ENCODE measurements around the gene HTR3E. TPM values are rescaled to one million over a fixed set of nuclear protein-coding genes. Genes with fewer than 3 reads are reported as not detected.

Gene HTR3E
- total RNA-seq, 1 experiment from 2014 or later: not detected

- no peaks in the 10 kb centered on the region for H3K27me3 Mint-ChIP-seq (ENCODE audit: low read depth)
- H3K4me3 Mint-ChIP-seq: peak within 1 kb of the TSS; percentile 95
- POLR2A ChIA-PET: interaction anchor here (1.9 kb wide), 1 partner anchor 22 kb away, joined by 11 read pairs; no protein-coding TSS in a partner anchor
Observed at GRCh38 chr3:184154885-184155643, 58.2 kb downstream of the HTR3E start, which contains the start of gene DVL3. TSS of gene DVL3 (plus strand) at chr3:184155377. CDS start at chr3:184155636, 259 bp downstream.

More at GRCh38 chr3:184154885-184155643, 58.2 kb downstream of the HTR3E start, which contains the start of gene DVL3:
- CTCF ChIA-PET: interaction anchor here (0.8 to 1.8 kb wide), 5 partner anchors 10 to 259 kb away, joined by 4 to 12 read pairs (median 4); no protein-coding TSS in a partner anchor
- ATAC-seq: peak; percentile 77
- TF ChIP-seq USF1 (CRISPR knock-in tag; IDR thresholded peaks at IDR 0.05): no peak
- TF ChIP-seq USF2 (CRISPR knock-in tag; IDR thresholded peaks at IDR 0.05): no peak
- peak; percentile 4; the same call in 1 of the 2 replicates for TF ChIP-seq GABPB1 (CRISPR knock-in tag; IDR thresholded peaks at IDR 0.05)
- TF ChIP-seq STAT6 (CRISPR knock-in tag; conservative IDR thresholded peaks at IDR 0.05; ENCODE audit: low read depth): no peak
- 0 out of 2 replicates have a peak, but pooled peaks have one; percentile 40 for TF ChIP-seq E2F5 (CRISPR knock-in tag; IDR thresholded peaks at IDR 0.05)
- peak; percentile 77 for TF ChIP-seq PRDM15 (CRISPR knock-in tag; IDR thresholded peaks at IDR 0.05)
- TF ChIP-seq ARID4B (CRISPR knock-in tag; IDR thresholded peaks at IDR 0.05; ENCODE audit: borderline replicate concordance): 0 out of 2 replicates have a peak, but pooled peaks have one; percentile 11
- peak; percentile 54; the same call in 1 of the 2 replicates for TF ChIP-seq ETV6 (CRISPR knock-in tag; IDR thresholded peaks at IDR 0.05)
- no peak for TF ChIP-seq ZNF263 (CRISPR knock-in tag; IDR thresholded peaks at IDR 0.05; ENCODE audit: low read depth)
- no peak for TF ChIP-seq RORB (CRISPR knock-in tag; IDR thresholded peaks at IDR 0.05)
- 0 out of 2 replicates have a peak, but pooled peaks have one; percentile 71 for TF ChIP-seq ZNF232 (CRISPR knock-in tag; IDR thresholded peaks at IDR 0.05)
- TF ChIP-seq FOXJ3 (CRISPR knock-in tag; IDR thresholded peaks at IDR 0.05; ENCODE audit: borderline replicate concordance): no peak
- no peak for TF ChIP-seq ELF4 (CRISPR knock-in tag; IDR thresholded peaks at IDR 0.05; ENCODE audit: low read depth)
- no peak for TF ChIP-seq NFYB (CRISPR knock-in tag; conservative IDR thresholded peaks at IDR 0.05; ENCODE audit: low read depth)
- peak; percentile 30; the same call in 1 of the 2 replicates for TF ChIP-seq ZNF121 (CRISPR knock-in tag; IDR thresholded peaks at IDR 0.05)
- 0 out of 2 replicates have a peak, but pooled peaks have one; percentile 51 for TF ChIP-seq FOXP4 (CRISPR knock-in tag; IDR thresholded peaks at IDR 0.05)
- no peak for TF ChIP-seq ESRRA (CRISPR knock-in tag; IDR thresholded peaks at IDR 0.05; ENCODE audit: borderline replicate concordance)
- Mint-ChIP-seq H3K4me1 (peaks cover 16% of the 10 kb centered on the region), H3K36me3 (no peaks in the 10 kb centered on the region), H3K9me3 (no peaks in the 10 kb centered on the region), H3K27ac (peak within 1 kb of the TSS; percentile 95)
- DNase-seq (ENCODE audit: low spot score): peak; percentile 67
